ENCODE data around the gene ACIN1. TPM values are rescaled to one million over a fixed set of nuclear protein-coding genes. Genes with fewer than 3 reads are reported as not detected.
A peak's percentile ranks its signal among the peaks of the same experiment; 100 is the strongest.

The ACIN1 gene
- total RNA-seq, 1 donor from 2014 or later = 161 TPM

DNA sequence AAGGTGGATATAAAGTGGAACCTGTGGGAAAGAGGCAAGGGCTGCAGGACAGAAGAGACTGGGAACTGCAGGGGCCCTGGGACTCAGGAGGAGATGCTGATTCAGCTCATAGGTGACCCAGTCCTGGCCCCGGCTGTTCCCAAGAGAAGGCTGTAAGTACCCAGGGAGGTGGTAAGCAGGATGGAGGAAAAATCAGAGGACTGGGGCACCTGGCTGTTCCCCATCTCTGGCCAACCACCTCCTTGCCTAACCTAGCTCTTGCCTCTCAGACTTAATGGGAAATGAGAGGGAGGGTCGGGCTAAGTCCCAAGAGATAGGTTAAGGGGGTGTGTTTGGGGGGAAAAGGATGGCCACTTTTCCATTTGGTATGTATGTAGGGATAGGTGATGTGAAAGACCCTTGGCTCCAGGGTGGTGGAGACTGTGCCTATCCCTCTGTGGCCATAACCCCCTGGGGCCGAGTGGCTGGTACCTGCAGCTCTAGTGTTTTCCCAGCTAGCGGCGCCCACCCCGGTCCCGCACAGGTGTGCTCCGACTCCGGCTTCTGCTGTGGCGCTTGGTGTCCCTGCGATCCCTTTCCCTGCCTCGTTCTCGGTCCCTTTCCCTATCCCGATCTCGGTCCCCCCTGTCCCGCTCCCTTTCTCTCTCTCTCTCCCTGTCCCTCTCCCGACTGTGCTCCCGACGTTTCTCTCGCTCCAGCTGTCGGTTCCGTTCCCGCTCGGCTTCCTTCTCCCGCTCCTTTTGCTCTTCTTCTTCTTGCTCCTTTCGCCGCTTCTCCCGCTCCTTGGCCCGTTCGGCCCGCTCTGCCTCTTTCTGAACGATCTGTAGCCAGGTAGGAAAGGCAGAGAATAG lies 36.1 kb downstream of the ACIN1 start:
- H3K9me3 ChIP-seq = no peaks in the 10 kb centered on the region
- TF ChIP-seq, protein P1, sequence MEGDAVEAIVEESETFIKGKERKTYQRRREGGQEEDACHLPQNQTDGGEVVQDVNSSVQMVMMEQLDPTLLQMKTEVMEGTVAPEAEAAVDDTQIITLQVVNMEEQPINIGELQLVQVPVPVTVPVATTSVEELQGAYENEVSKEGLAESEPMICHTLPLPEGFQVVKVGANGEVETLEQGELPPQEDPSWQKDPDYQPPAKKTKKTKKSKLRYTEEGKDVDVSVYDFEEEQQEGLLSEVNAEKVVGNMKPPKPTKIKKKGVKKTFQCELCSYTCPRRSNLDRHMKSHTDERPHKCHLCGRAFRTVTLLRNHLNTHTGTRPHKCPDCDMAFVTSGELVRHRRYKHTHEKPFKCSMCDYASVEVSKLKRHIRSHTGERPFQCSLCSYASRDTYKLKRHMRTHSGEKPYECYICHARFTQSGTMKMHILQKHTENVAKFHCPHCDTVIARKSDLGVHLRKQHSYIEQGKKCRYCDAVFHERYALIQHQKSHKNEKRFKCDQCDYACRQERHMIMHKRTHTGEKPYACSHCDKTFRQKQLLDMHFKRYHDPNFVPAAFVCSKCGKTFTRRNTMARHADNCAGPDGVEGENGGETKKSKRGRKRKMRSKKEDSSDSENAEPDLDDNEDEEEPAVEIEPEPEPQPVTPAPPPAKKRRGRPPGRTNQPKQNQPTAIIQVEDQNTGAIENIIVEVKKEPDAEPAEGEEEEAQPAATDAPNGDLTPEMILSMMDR (IDR thresholded peaks at IDR 0.05) = no peak
- no peak for ATAC-seq
- H3K36me3 ChIP-seq = peaks cover 55% of the 10 kb centered on the region
- H3K27me3 ChIP-seq = no peaks in the 10 kb centered on the region
- DNase-seq = no peak
- intact Hi-C loops (cut with DNase I) = loop anchor here (5.0 kb wide), 1 partner anchor 72 kb away; no protein-coding TSS in a partner anchor
- H3K27ac ChIP-seq = no peak overlapping the region
- no peak overlapping the region for H3K4me3 ChIP-seq
- peaks cover 18% of the 10 kb centered on the region for H3K4me1 ChIP-seq

DNA sequence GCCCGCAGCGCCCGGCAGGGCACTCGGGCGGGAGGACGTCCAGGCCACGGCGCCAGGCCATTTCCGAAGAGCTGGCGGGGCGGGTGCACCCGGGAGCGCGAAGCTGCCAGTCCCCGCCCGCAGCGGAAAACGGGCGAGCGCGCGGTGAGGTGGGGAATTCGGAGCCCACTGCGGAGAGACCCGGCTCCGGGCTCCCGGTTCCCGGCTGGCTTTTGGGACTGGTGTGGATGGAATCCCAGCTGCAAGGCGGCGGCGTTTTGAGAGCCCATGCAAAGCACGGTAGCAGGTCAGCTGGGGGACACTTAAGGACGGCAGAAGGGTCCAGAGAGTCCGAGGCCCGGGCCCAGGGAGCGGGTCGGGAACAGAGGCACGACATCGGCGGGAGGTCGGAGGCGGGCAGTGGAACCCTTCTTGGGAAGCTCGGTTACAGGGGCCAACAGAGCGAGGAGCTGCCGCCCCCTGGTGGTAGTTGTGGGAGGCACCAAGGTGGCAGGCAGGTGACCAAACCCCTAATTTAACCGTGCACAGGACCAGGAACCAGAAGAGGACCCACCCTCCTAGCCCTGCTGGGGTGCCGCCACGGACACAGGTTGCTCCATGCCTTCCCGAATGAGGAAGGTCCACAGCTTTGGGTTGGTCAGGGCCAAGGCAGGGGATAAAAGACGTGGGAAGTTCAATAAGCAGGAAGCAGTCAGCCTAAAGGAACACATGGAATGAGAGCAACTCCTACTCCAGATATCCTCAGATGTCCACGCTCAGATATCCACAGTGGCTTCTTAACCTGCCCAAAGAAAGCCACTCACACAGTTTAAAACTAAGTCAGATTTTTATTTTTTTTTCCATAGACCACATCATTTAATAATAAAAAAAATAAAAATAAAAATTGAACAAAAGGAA lies 36.9 kb downstream of the ACIN1 start:
- H3K4me3 ChIP-seq = peak overlapping the region; percentile 69
- peak overlapping the region; percentile 51 for H3K27ac ChIP-seq
- no peaks in the 10 kb centered on the region for H3K9me3 ChIP-seq
- H3K36me3 ChIP-seq = peaks cover 46% of the 10 kb centered on the region
- peaks cover 18% of the 10 kb centered on the region for H3K4me1 ChIP-seq
- intact Hi-C loops (cut with DNase I) = loop anchor here (5.0 kb wide), 1 partner anchor 71 kb away; no protein-coding TSS in a partner anchor
- no peaks in the 10 kb centered on the region for H3K27me3 ChIP-seq
- TF ChIP-seq, protein P1 (IDR thresholded peaks at IDR 0.05) = peak; percentile 94
- DNase-seq = peak; percentile 93
- ATAC-seq = peak; percentile 86

DNA sequence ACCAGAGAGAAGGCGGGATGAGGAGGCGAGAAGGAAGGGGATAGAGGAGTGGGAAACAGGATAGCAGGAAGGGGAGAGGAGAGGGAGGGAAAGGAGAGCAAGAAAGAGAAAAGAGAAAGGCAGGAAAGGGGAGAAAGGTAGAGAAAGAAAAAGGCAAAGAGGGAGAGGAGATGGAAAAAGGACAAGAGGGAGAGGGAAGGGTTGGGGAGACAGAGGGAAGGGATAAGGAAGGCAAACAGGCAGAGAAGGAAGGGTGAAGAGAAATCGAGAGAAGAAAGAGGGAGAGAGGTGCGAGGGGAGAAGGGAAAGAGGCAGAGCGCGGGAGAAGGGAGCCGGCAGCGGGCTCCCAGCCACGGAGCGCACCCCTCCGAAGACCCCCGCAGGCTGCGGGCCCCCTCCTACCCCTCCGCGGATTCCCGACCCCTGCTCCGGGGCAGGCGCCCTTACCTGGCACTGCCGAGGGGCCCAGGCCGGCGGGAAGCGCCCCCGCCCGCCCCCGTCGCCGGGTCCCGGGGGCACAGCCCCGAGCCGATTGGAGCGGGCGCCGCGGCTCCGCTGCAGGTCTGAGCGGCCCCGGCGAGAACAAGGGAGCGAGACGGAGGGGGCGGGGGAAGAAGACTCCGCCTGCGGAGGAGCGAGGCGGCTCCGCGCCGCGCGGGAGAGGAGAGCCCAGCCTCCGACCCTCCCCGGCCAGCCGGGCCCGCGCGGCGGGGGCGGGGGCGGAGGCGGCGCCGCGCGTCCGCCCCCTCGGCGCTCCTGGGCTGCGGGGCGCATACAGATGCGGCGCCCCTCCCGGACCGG lies 37.8 kb downstream of the ACIN1 start, which contains the start of gene CDH24:
Gene CDH24, minus strand, starts transcription at position 565 of the 801 bp plus-strand sequence. CDS start 1,787 bp downstream, outside the sequence.
- Histone ChIP-seq H3K36me3 (peaks cover 37% of the 10 kb centered on the region), H3K27me3 (no peaks in the 10 kb centered on the region), H3K9me3 (no peaks in the 10 kb centered on the region), H3K27ac (peak within 1 kb of the TSS; percentile 51), H3K4me1 (peaks cover 12% of the 10 kb centered on the region), H3K4me3 (peak within 1 kb of the TSS; percentile 69)
- DNase-seq (peak; percentile 85), ATAC-seq (peak; percentile 72)
- intact Hi-C loops (cut with DNase I) = loop anchor here (5.0 kb wide), 1 partner anchor 70 kb away; no protein-coding TSS in a partner anchor
- TF ChIP-seq, protein P1 (IDR thresholded peaks at IDR 0.05) = no peak

DNA sequence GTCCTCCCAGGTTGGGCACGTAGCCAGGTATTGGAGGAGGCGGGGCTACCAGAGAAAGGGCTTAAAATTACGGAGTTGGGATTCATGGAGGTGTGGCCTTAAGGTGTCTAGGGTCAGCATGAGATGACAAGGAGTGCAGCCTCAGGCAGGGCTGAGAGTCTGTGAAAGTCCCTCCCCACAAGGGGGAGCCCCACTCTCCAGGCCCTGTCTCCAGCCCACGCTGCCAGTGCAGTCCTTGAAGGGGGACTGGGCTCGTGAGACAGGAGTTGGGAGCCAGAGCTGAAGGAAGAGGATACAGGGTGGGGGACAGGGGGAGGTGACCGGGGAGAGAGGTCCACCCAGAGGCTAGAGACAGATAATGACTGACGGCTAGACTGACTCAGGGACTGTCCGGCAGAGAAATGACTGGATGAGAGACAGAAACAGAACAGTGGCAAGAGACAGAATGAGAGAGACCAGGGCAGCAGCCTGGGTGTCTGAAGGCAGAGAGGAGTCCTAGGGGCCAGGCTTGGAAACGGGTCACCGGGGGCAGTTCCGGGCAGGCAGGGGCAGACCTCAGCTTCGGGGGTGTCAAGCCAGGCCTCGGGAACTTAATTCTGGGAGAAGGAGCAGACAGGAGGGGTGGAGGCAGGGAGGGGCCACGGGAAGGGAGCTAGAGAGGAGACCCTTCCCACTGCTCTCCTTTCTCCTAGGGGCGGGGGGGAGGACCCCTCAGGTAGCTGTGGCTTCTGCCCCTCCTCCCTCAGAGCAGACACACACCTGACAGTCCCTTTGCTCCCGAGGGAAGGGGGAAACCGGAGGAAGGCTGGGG lies 38.6 kb downstream of the ACIN1 start:
- H3K4me1 ChIP-seq = peaks cover 11% of the 10 kb centered on the region
- H3K27ac ChIP-seq = no peak overlapping the region
- TF ChIP-seq, protein P1 (IDR thresholded peaks at IDR 0.05) = peak; percentile 71
- intact Hi-C loops (cut with DNase I) = loop anchor here (5.0 kb wide), 1 partner anchor 69 kb away; no protein-coding TSS in a partner anchor
- H3K9me3 ChIP-seq = no peaks in the 10 kb centered on the region
- H3K36me3 ChIP-seq = peaks cover 29% of the 10 kb centered on the region
- ATAC-seq = peak; percentile 74
- no peaks in the 10 kb centered on the region for H3K27me3 ChIP-seq
- peak overlapping the region; percentile 69 for H3K4me3 ChIP-seq
- peak; percentile 81 for DNase-seq
